ENCODE data around the gene XIRP1. TPM values are rescaled to one million over a fixed set of nuclear protein-coding genes. Genes with fewer than 3 reads are reported as not detected.

The XIRP1 gene
- total RNA-seq, 1 donor from 2014 or later: 0.10 TPM

GRCh38 chr3:39222939-39223338 lies 30.5 kb upstream of the XIRP1 start:
- Mint-ChIP-seq H3K27me3 (ENCODE audit: low read depth) (peaks cover 38% of the 10 kb centered on the region), H3K4me1 (ENCODE audit: low read depth) (no peaks in the 10 kb centered on the region), H3K27ac (ENCODE audit: unreplicated experiment) (no peak overlapping the region), H3K4me3 (ENCODE audit: unreplicated experiment) (no peak overlapping the region), H3K36me3 (ENCODE audit: low read depth) (no peaks in the 10 kb centered on the region), H3K9me3 (ENCODE audit: low read depth) (no peaks in the 10 kb centered on the region)
- TF ChIP-seq, protein P1, sequence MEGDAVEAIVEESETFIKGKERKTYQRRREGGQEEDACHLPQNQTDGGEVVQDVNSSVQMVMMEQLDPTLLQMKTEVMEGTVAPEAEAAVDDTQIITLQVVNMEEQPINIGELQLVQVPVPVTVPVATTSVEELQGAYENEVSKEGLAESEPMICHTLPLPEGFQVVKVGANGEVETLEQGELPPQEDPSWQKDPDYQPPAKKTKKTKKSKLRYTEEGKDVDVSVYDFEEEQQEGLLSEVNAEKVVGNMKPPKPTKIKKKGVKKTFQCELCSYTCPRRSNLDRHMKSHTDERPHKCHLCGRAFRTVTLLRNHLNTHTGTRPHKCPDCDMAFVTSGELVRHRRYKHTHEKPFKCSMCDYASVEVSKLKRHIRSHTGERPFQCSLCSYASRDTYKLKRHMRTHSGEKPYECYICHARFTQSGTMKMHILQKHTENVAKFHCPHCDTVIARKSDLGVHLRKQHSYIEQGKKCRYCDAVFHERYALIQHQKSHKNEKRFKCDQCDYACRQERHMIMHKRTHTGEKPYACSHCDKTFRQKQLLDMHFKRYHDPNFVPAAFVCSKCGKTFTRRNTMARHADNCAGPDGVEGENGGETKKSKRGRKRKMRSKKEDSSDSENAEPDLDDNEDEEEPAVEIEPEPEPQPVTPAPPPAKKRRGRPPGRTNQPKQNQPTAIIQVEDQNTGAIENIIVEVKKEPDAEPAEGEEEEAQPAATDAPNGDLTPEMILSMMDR (IDR thresholded peaks at IDR 0.05): no peak
- DNase-seq (ENCODE audit: low spot score): no peak

DNA sequence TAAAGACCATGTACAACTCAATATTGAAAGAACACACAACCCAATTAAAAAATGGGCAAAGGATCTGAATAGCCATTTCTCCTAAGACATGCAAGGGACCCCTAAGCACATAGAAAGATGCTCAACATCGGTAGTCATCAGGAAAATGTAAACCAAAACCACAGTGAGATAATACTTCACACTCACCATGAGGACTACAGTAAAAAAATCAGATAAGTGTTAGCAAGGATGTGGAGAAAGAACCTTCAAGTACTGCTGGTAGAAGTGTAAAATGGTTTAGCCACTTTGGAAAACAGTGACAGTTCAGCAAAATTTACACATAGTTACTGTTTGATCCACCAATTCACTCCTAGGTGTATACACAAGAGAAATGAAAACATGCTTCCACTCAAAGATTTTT lies 30.1 kb upstream of the XIRP1 start:
- H3K36me3 Mint-ChIP-seq (ENCODE audit: low read depth): no peaks in the 10 kb centered on the region
- H3K9me3 Mint-ChIP-seq (ENCODE audit: low read depth): no peaks in the 10 kb centered on the region
- H3K27ac Mint-ChIP-seq (ENCODE audit: unreplicated experiment): no peak overlapping the region
- no peaks in the 10 kb centered on the region for H3K4me1 Mint-ChIP-seq (ENCODE audit: low read depth)
- DNase-seq (ENCODE audit: low spot score): no peak
- TF ChIP-seq, protein P1 (IDR thresholded peaks at IDR 0.05): no peak
- peaks cover 41% of the 10 kb centered on the region for H3K27me3 Mint-ChIP-seq (ENCODE audit: low read depth)
- no peak overlapping the region for H3K4me3 Mint-ChIP-seq (ENCODE audit: unreplicated experiment)

DNA sequence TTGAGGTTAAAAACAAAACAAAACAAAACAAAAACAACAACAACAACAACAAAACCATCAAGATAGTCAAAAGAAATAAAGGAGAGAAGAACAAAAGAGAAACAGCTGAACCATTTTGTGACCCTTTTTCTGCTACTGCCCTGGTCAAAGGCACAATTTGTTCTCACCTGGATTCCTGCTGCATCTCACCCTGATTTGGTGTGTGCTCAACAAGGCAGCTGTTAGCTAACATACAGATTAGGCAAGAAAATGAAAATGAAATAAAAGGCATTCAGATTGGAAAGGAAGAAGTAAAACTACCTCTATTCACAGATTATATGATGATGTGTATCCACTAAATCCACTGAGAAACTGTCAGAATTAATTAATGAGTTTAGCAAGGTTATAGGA lies 28.7 kb upstream of the XIRP1 start:
- Mint-ChIP-seq H3K4me1 (ENCODE audit: low read depth) (no peaks in the 10 kb centered on the region), H3K9me3 (ENCODE audit: low read depth) (no peaks in the 10 kb centered on the region), H3K27ac (ENCODE audit: unreplicated experiment) (no peak overlapping the region), H3K4me3 (ENCODE audit: unreplicated experiment) (no peak overlapping the region), H3K36me3 (ENCODE audit: low read depth) (no peaks in the 10 kb centered on the region), H3K27me3 (ENCODE audit: low read depth) (peaks cover 54% of the 10 kb centered on the region)
- TF ChIP-seq, protein P1 (IDR thresholded peaks at IDR 0.05): no peak
- no peak for DNase-seq (ENCODE audit: low spot score)

DNA sequence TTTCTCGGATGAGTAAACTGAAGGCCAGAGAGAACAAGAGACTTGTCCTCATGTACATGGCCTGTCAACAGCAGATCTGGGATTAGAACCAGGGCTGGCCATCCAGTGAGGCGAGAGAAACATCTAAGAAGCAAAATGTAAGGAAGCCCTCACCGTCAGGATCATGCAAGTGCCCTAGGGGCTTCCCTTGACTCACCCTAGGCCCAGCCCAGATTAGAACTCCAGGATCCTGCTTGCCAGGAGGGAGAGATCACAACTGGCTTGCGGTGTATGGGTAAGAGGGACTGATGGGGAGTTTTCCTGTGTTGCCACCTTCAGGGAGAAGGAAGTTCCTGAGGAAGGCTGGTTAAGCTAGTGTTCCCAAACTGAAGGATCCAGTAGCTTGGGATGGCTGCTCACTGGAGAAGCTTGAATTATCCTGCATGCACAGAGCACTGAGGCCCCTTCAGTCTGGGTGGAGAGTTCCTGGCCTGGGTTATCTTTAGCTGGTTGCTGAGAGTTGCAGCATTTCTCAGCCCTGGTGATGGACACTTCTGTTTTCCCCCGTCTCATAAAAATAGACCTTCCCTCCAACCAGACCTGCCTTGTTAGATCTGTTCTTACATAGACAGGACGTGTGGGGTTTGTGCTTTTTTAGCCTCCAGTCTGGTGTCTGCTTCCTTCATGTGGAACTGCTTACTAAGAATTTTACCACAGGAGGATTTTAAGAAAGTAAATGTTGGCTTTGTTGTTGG lies 28.2 kb upstream of the XIRP1 start:
- TF ChIP-seq, protein P1 (IDR thresholded peaks at IDR 0.05): no peak
- H3K36me3 Mint-ChIP-seq (ENCODE audit: low read depth): no peaks in the 10 kb centered on the region

DNA sequence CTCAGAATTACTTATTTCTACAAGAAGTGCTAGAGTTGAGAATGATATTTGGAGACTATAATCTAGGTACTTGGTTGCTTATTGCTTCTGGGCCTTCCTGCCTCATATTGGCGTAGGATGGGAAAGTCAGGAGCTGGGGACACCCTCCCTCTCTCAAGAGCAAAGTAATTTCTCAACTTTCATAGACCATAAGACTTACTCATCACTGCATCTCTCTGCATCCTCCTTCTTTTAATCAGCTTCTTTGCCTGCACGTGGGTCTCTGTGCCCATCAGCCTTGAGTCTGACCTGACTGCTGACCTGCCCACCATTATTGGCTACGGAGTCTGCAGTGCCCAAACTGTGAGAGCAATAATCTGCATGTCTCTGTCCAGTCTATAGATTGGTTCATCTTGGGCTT lies 27.3 kb upstream of the XIRP1 start:
- Mint-ChIP-seq H3K4me1 (ENCODE audit: low read depth) (no peaks in the 10 kb centered on the region), H3K27me3 (ENCODE audit: low read depth) (peaks cover 42% of the 10 kb centered on the region), H3K4me3 (ENCODE audit: unreplicated experiment) (no peak overlapping the region), H3K27ac (ENCODE audit: unreplicated experiment) (no peak overlapping the region), H3K36me3 (ENCODE audit: low read depth) (no peaks in the 10 kb centered on the region), H3K9me3 (ENCODE audit: low read depth) (no peaks in the 10 kb centered on the region)
- no peak for DNase-seq (ENCODE audit: low spot score)
- TF ChIP-seq, protein P1 (IDR thresholded peaks at IDR 0.05): no peak

More for the DNA sequence above, 28.2 kb upstream of the XIRP1 start:
- Mint-ChIP-seq H3K4me1 (ENCODE audit: low read depth) (no peaks in the 10 kb centered on the region), H3K9me3 (ENCODE audit: low read depth) (no peaks in the 10 kb centered on the region), H3K4me3 (ENCODE audit: unreplicated experiment) (no peak overlapping the region), H3K27ac (ENCODE audit: unreplicated experiment) (no peak overlapping the region), H3K27me3 (ENCODE audit: low read depth) (peaks cover 49% of the 10 kb centered on the region)
- no peak for DNase-seq (ENCODE audit: low spot score)

Data from chondrocyte (in vitro differentiated cells).